ENCODE data around the gene CPNE8.

CPNE8 gene

DNA sequence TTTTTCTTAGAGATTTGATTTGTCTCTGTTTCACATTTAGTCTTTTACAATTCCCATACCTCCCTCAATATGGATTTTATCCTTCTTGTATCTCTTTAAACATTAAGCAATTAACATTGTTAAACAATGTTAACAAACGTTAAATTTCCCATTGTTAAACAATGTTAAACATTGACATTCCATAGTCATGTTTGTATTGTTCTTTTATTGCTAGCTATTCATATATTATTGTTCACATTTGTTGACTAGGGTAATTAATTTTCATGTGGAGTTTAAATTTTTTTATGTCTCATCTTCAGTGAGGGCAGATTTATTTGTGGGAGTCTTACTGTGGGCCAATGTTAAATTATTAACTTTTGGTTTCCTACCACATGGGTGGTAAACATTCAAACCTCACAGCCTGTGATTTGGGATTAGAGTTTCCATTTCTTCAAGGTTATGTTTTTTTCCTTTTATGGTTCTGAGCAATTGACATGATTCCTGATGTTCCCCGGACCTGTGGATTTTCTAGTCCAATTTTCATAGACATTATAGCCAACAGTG lies 294.5 kb downstream of the CPNE8 start:
- H3K4me3 ChIP-seq (ENCODE audit: low read length), result no peak overlapping the region
- DNase-seq (ENCODE audit: low read depth), result no peak
- TF ChIP-seq CTCF (IDR thresholded peaks at IDR 0.05; ENCODE audit: insufficient read depth, low read depth, low read length, missing control alignments), result no peak

DNA sequence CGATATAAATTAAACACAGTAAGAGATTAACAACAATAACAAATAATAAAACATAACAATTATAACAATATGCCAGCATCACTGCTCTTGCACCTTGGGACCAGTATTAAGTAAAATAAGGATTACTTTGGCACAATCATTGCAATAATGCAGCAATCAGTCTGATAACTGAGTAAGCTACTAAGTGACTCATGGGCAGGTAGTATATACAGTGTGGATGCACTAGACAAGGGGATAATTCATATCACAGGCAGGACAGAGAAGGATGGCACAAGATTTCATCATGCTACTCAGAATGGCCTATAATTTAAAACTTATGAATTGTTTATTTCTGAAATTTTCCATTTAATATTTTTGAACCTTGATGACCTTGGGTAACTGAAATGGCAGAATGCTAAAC lies 298.1 kb downstream of the CPNE8 start:
- H3K4me3 ChIP-seq (ENCODE audit: low read length), result no peak overlapping the region
- no peak for TF ChIP-seq CTCF (IDR thresholded peaks at IDR 0.05; ENCODE audit: insufficient read depth, low read depth, low read length, missing control alignments)
- peak; percentile 21 for DNase-seq (ENCODE audit: low read depth)

Data from epithelial cell of esophagus (primary cell).